ENCODE measurements around the gene ACACB. TPM values are rescaled to one million over a fixed set of nuclear protein-coding genes. Genes with fewer than 3 reads are reported as not detected.
"Not testable (repeated sequence)": the region's sequence is repeated elsewhere in the genome, so short reads cannot be mapped to it uniquely, and the experiment has no call there.

ACACB gene
- total RNA-seq, 1 donor from 2014 or later: 4.4 TPM

DNA sequence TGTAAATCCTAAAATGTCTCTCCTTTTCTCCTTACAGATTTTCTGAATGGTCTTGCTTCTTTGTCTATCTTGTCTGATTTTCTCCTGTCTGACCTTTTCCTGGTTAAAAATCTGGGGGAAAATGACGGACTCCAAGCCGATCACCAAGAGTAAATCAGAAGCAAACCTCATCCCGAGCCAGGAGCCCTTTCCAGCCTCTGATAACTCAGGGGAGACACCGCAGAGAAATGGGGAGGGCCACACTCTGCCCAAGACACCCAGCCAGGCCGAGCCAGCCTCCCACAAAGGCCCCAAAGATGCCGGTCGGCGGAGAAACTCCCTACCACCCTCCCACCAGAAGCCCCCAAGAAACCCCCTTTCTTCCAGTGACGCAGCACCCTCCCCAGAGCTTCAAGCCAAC is 23.0 kb downstream of the ACACB start:
- TF ChIP-seq, protein P1, sequence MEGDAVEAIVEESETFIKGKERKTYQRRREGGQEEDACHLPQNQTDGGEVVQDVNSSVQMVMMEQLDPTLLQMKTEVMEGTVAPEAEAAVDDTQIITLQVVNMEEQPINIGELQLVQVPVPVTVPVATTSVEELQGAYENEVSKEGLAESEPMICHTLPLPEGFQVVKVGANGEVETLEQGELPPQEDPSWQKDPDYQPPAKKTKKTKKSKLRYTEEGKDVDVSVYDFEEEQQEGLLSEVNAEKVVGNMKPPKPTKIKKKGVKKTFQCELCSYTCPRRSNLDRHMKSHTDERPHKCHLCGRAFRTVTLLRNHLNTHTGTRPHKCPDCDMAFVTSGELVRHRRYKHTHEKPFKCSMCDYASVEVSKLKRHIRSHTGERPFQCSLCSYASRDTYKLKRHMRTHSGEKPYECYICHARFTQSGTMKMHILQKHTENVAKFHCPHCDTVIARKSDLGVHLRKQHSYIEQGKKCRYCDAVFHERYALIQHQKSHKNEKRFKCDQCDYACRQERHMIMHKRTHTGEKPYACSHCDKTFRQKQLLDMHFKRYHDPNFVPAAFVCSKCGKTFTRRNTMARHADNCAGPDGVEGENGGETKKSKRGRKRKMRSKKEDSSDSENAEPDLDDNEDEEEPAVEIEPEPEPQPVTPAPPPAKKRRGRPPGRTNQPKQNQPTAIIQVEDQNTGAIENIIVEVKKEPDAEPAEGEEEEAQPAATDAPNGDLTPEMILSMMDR (IDR thresholded peaks at IDR 0.05): no peak

DNA sequence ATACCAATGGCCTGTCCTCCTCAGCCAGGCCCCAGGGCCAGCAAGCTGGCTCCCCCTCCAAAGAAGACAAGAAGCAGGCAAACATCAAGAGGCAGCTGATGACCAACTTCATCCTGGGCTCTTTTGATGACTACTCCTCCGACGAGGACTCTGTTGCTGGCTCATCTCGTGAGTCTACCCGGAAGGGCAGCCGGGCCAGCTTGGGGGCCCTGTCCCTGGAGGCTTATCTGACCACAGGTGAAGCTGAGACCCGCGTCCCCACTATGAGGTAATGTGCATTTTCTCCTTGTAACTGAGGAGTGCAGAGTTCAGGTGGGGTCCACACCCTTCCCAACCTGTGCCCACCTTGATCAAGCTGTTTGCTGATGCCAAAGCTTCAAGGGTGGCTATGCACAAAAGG is 23.4 kb downstream of the ACACB start:
- no peak overlapping the region for H3K27ac Mint-ChIP-seq (ENCODE audit: unreplicated experiment)
- peaks cover 16% of the 10 kb centered on the region for H3K27me3 Mint-ChIP-seq (ENCODE audit: unreplicated experiment)
- no peaks in the 10 kb centered on the region for H3K36me3 Mint-ChIP-seq (ENCODE audit: unreplicated experiment)
- TF ChIP-seq, protein P1 (IDR thresholded peaks at IDR 0.05): no peak
- peaks cover 16% of the 10 kb centered on the region for H3K9me3 Mint-ChIP-seq (ENCODE audit: unreplicated experiment)
- H3K4me1 Mint-ChIP-seq (ENCODE audit: unreplicated experiment): no peaks in the 10 kb centered on the region
- H3K4me3 Mint-ChIP-seq (ENCODE audit: unreplicated experiment): no peak overlapping the region
- DNase-seq (ENCODE audit: extremely low spot score, unreplicated experiment): no peak

More for the DNA sequence above, 23.0 kb downstream of the ACACB start:
- no peak overlapping the region for H3K4me3 Mint-ChIP-seq (ENCODE audit: unreplicated experiment)
- DNase-seq (ENCODE audit: extremely low spot score, unreplicated experiment): no peak
- H3K9me3 Mint-ChIP-seq (ENCODE audit: unreplicated experiment): peaks cover 16% of the 10 kb centered on the region
- no peak overlapping the region for H3K27ac Mint-ChIP-seq (ENCODE audit: unreplicated experiment)
- no peaks in the 10 kb centered on the region for H3K36me3 Mint-ChIP-seq (ENCODE audit: unreplicated experiment)
- H3K4me1 Mint-ChIP-seq (ENCODE audit: unreplicated experiment): peaks cover 2% of the 10 kb centered on the region
- peaks cover 20% of the 10 kb centered on the region for H3K27me3 Mint-ChIP-seq (ENCODE audit: unreplicated experiment)

DNA sequence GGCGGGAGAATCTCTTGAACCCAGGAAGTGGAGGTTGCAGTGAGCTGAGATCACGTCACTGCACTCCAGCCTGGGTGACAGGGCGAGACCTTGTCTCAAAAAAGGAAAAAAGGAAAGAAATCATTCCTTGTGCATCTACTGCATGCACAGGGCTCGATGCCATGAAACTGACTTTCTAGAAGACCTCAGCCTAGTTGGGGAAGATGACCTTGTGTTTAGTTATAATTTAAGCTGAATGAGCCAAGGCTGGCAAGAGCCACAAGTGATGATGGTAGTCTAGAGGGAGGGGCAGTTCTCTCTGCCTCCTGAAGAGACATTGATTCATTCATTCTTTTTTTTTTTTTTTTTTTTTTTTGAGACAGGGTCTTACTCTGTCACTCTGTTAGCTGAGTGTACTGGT is 24.2 kb downstream of the ACACB start:
- Mint-ChIP-seq H3K4me3 (ENCODE audit: unreplicated experiment) (no peak overlapping the region), H3K36me3 (ENCODE audit: unreplicated experiment) (no peaks in the 10 kb centered on the region), H3K4me1 (ENCODE audit: unreplicated experiment) (no peaks in the 10 kb centered on the region), H3K9me3 (ENCODE audit: unreplicated experiment) (peaks cover 11% of the 10 kb centered on the region), H3K27me3 (ENCODE audit: unreplicated experiment) (peaks cover 11% of the 10 kb centered on the region), H3K27ac (ENCODE audit: unreplicated experiment) (no peak overlapping the region)
- DNase-seq (ENCODE audit: extremely low spot score, unreplicated experiment): no peak
- TF ChIP-seq, protein P1 (IDR thresholded peaks at IDR 0.05): no peak

DNA sequence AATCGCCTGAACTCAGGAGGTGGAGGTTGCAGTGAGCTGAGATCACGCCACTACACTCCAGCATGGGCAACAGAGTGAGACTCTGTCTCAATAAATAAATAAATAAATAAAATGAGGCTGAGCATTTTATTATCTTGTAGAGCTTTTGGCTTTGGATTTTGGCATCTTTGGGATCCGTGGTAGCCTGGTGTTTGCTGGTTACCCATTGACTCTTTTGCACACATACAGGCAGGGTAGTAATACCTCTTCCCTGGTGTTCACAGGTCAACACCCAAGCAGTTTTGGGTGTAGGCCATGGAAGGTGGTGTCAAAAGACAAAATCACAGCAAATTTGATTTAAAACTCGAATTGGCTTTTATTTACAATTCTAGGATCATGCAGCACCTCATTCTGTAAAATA is 27.8 kb downstream of the ACACB start:
- no peak for DNase-seq (ENCODE audit: extremely low spot score, unreplicated experiment)
- no peaks in the 10 kb centered on the region for H3K36me3 Mint-ChIP-seq (ENCODE audit: unreplicated experiment)
- H3K9me3 Mint-ChIP-seq (ENCODE audit: unreplicated experiment): no peaks in the 10 kb centered on the region
- H3K27me3 Mint-ChIP-seq (ENCODE audit: unreplicated experiment): peaks cover 20% of the 10 kb centered on the region
- TF ChIP-seq, protein P1 (IDR thresholded peaks at IDR 0.05): no peak
- no peak overlapping the region for H3K4me3 Mint-ChIP-seq (ENCODE audit: unreplicated experiment)
- no peak overlapping the region for H3K27ac Mint-ChIP-seq (ENCODE audit: unreplicated experiment)
- no peaks in the 10 kb centered on the region for H3K4me1 Mint-ChIP-seq (ENCODE audit: unreplicated experiment)

DNA sequence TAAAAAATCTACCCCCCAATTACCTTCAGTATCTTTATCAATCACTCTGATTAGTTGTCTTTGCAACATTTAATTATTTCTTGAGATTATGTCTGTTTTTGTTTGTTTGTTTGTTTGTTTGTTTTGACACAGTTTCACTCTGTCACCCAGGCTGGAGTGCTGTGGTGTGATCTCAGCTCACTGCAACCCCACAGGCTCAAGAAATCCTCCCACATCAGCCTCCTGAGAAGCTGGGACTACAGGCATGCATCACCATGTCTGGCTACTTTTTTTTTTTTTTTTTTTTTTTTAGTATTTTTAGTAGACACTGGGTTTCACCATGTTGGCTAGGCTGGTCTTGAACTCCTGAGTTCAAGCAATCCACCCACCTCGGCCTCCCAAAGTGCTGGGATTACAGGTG is 30.7 kb downstream of the ACACB start:
- not testable (repeated sequence) for H3K36me3 Mint-ChIP-seq (ENCODE audit: unreplicated experiment); H3K9me3 Mint-ChIP-seq (ENCODE audit: unreplicated experiment); H3K4me3 Mint-ChIP-seq (ENCODE audit: unreplicated experiment); DNase-seq (ENCODE audit: extremely low spot score, unreplicated experiment); H3K4me1 Mint-ChIP-seq (ENCODE audit: unreplicated experiment); H3K27ac Mint-ChIP-seq (ENCODE audit: unreplicated experiment)
- H3K27me3 Mint-ChIP-seq (ENCODE audit: unreplicated experiment): peaks cover 37% of the 10 kb centered on the region

DNA sequence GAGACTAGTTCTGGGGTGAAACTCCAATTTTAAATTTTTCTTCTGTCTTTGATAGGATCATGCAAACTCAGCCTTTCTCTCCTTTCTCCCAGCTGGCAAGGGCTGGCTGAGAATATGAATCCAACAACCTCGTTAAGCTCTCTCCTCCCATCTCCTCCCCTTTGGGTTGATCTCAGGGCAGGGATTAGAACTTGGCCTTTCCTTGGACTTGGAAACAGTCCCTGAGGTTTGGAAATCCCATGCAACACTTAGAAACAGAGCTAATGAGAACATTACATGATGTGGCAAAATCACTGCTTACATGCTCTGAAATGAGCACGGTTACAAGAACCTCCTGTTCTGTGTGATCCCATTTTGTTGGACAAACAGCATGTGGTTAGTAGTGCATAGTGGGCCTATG is 31.6 kb downstream of the ACACB start:
- no peak overlapping the region for H3K27ac Mint-ChIP-seq (ENCODE audit: unreplicated experiment)
- H3K4me3 Mint-ChIP-seq (ENCODE audit: unreplicated experiment): no peak overlapping the region
- no peak for DNase-seq (ENCODE audit: extremely low spot score, unreplicated experiment)
- TF ChIP-seq, protein P1 (IDR thresholded peaks at IDR 0.05): no peak
- H3K36me3 Mint-ChIP-seq (ENCODE audit: unreplicated experiment): peaks cover 1% of the 10 kb centered on the region
- H3K27me3 Mint-ChIP-seq (ENCODE audit: unreplicated experiment): peaks cover 38% of the 10 kb centered on the region
- no peaks in the 10 kb centered on the region for H3K9me3 Mint-ChIP-seq (ENCODE audit: unreplicated experiment)
- H3K4me1 Mint-ChIP-seq (ENCODE audit: unreplicated experiment): no peaks in the 10 kb centered on the region
